Left lobe of liver (tissue), 2 donors: Measurements from ENCODE around the gene LRRC3. TPM values are rescaled to one million over a fixed set of nuclear protein-coding genes. Genes with fewer than 3 reads are reported as not detected.
A peak's percentile ranks its signal among the peaks of the same experiment; 100 is the strongest.

Source experiments
- ATAC-seq: fragments of 200-7000 bp; cut with Tn5 transposase; one replicate; pipeline ENCODE4 v1.9.1; 2020; ENCODE audit warnings: mild to moderate bottlenecking, moderate library complexity
- DNase-seq: peaks from one replicate; pipeline ENCODE4 v3.0.0-alpha.2; 2020; ENCODE audit warnings: low spot score
- total RNA-seq: library from RNA; stranded (reverse); gene quantifications from one replicate; pipeline ENCODE4 v1.2.1, GENCODE V29; 2021
- donor health status: DM: no; HTN: no; CAD: no; lungs with moderate emphysema.
- donor health status: DM: no; HTN: yes; CAD: no.

The LRRC3 gene
- total RNA-seq, 1 donor from 2014 or later = 22.0 TPM

DNA sequence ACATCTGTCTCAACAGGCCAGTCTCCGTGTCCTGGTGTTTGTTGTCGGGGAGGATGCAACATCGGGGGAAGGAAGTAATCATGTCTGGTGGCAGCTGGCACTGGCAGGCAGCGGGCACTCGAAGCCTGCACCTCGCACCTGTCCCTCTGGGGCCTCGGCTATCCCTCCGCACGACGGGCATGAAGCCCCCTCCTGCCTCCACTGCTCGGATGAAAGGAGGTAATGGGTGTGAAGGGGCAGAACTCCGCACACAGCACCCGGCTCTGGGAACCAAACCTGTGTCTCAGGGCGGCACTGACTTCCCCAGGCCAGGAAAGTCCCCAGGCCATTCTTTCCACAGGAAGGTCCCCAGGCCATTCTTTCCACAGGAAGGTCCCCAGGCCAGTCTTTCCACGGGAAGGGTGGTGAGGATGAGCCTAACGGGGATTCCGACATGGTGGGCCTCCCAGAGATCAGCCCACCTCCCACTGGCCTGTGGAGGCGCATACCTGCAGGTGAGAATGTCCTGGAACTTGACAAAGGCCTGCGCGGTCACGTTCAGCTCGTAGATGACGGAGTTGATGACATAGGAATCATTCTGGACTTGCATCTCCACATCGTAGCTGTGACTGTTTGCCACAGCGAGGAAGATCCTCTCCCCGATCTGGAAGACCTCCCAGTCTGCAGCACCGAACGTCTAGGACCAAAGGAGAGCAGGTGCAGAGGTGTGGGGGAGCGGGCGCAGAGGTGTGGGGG lies 53.6 kb downstream of the LRRC3 start:
- DNase-seq (no peak), ATAC-seq (no peak)

DNA sequence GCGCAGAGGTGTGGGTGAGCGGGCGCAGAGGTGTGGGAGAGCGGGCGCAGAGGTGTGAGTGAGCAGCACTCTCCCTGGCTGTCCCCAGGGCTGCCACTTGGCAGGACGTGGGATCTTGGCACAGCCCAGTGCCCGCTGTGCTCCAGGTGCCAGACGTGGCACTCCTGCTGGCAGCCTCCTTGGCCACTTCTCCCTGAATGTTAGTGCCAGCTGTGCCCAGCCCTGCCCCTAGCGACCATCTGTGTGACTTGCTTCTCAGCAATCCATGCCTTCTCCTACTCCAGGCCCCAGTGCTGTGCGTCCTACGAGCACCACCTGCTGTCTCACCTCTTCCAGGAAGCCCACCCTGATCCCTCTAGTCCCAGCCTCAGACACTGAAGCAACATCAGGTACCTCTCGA lies 54.2 kb downstream of the LRRC3 start:
- ATAC-seq = peak; percentile 89

DNA sequence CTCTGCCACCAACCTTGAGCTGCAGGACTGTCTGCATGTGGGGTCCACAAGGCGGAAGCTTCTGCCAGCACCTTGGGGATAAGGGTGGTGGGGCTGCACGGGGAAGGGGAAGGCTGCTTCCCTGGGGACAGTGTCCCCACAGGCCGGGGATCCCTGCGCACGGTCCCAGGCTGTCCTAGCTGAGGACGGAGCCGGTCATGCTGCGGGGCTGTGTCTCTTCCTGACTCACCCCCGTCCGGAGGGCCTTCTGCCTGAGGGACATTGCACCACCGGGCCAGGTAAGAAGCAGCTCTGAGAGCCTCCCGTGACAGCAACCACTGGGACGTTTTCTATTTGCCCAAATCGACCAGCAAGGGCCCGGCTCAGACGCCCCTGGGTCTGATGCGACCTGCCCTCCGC lies 54.8 kb downstream of the LRRC3 start:
- ATAC-seq (peak; percentile 7), DNase-seq (no peak)

More for the DNA sequence above, 54.2 kb downstream of the LRRC3 start:
- DNase-seq = peak; percentile 90

DNA sequence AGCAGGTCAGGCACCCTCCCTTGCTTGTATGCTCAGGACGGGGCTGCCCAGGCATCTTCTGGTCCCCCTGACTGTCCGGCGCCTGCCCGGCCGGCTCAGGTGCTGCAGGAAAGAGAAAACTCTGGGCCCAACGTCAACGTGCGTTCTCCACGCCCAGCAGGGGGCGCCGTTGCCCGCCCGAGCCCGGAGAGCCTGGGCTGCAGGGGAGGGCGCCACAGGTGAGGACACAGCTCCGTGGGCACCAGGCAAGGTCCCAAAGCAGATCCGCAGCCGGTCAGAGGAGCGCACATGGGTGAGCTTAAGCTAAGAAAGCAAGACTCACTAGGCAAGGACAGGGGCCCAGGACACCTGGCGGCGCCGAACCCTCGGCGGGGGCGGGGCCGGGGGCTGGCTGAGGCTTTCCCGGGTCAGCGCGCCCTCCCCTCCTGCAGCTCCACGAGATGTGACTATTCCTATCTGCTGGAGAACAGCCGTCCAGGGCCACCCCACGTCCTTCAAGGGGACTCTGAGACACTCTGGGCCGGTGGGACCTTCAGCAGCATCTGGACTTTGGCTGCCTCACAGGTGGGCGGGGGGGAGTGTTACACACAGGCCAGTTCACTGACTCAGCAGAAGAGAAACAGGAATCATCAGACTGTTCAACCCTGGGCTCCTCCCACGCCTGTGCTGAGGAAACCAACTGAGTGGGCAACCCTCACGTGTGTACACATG lies 55.4 kb downstream of the LRRC3 start:
- peak; percentile 82 for ATAC-seq
- DNase-seq = peak; percentile 78

DNA sequence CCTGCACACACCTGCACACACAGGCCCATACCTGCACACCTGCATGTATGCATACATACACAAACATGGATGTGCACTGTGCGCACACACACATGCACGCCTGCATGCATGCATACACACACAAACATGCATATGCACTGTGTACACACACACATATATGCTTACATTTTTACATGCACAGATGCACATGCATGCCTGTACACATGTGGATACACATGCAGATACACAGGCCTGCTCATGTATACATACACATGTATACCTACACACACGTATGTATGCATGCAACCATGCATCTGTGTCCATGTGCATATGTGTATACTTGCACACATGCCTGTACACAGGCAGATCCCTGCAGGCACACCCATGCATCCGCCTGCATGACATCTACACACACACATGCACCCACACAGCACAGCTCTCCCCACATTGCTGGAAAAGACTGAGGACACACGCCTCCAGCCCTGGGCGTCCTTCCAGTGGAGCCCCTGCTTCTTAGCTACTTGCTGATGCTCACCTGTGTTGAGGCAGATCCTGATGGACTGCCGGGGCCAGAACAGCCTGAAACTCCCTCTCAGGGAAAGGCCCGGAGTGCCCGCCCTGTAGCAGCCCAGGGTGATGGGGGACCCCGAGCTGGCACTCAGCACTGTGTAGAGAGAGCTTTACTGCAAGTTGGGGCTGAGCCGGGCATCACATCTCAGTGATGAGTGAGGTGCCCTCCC lies 56.1 kb downstream of the LRRC3 start:
- ATAC-seq (no peak), DNase-seq (no peak)

Other genes starting within 250 kb of the LRRC3 start
- gene ICOSLG, start 214.6 kb upstream of the LRRC3 start, total RNA-seq = 3.8 TPM
- 1.1 TPM for gene DNMT3L, start 193.6 kb upstream of the LRRC3 start, total RNA-seq
- not detected for gene AIRE, start 169.6 kb upstream of the LRRC3 start, total RNA-seq
- 97.6 TPM for gene PFKL, start 155.5 kb upstream of the LRRC3 start, total RNA-seq
- gene CFAP410, start 116.1 kb upstream of the LRRC3 start, total RNA-seq = 13.9 TPM
- 1.4 TPM for gene TRPM2, start 101.9 kb upstream of the LRRC3 start, total RNA-seq
- gene KRTAP10-1, start 84.7 kb downstream of the LRRC3 start, total RNA-seq = not detected
- gene KRTAP10-2, start 96.0 kb downstream of the LRRC3 start, total RNA-seq = not detected
- not detected for gene KRTAP10-3, start 103.3 kb downstream of the LRRC3 start, total RNA-seq
- gene KRTAP10-4, start 118.2 kb downstream of the LRRC3 start, total RNA-seq = not detected
- not detected for gene KRTAP10-5, start 125.1 kb downstream of the LRRC3 start, total RNA-seq
- gene KRTAP10-6, start 137.0 kb downstream of the LRRC3 start, total RNA-seq = not detected
- not detected for gene KRTAP10-7, start 145.1 kb downstream of the LRRC3 start, total RNA-seq
- gene KRTAP10-8, start 156.6 kb downstream of the LRRC3 start, total RNA-seq = not detected
- not detected for gene KRTAP10-9, start 171.6 kb downstream of the LRRC3 start, total RNA-seq
- gene KRTAP10-10, start 181.8 kb downstream of the LRRC3 start, total RNA-seq = not detected
- gene KRTAP10-11, start 190.9 kb downstream of the LRRC3 start, total RNA-seq = not detected
- not detected for gene KRTAP12-4, start 199.1 kb downstream of the LRRC3 start, total RNA-seq
- gene KRTAP12-3, start 202.4 kb downstream of the LRRC3 start, total RNA-seq = not detected
- not detected for gene KRTAP12-2, start 211.4 kb downstream of the LRRC3 start, total RNA-seq
- gene KRTAP12-1, start 226.7 kb downstream of the LRRC3 start, total RNA-seq = not detected
- not detected for gene KRTAP10-12, start 241.7 kb downstream of the LRRC3 start, total RNA-seq